NCI-H774 (cell line): ENCODE data around the gene PC.
"Not testable (repeated sequence)": the region's sequence is repeated elsewhere in the genome, so short reads cannot be mapped to it uniquely, and the experiment has no call there.

Experiments
- DNase-seq: peaks from one replicate; lab custom pipeline; 2025; lab: John Stamatoyannopoulos, UW

The PC gene

DNA sequence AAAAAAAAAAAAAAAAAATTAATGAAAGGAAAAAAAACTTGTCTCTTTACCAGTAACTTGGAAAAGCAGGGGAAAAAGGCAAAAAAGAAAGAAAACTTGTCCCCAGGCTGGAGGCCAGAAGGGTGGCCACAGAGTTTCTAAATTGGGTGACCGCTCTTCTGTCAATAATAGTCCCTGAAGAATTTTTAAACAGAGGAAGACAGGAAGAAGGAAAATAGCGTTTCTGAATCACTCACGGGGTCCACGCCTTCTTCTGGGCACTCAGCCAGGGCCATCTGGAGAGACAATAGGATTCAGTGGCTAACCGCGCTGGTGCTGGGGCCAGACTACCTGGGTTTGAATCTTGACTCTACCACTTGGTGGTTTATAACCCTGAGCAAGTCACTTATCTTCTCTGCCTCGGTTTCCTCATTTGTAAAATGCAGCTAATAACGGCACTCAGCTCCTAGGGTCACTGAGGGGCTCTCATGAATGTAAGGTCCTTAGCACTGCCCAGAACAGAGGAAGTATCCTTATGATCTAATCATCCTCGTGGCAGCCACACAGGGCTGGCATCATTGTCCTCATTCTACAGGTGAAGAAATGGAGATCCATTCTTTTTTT is 23.9 kb upstream of the PC start:
- peak; percentile 72 for DNase-seq

DNA sequence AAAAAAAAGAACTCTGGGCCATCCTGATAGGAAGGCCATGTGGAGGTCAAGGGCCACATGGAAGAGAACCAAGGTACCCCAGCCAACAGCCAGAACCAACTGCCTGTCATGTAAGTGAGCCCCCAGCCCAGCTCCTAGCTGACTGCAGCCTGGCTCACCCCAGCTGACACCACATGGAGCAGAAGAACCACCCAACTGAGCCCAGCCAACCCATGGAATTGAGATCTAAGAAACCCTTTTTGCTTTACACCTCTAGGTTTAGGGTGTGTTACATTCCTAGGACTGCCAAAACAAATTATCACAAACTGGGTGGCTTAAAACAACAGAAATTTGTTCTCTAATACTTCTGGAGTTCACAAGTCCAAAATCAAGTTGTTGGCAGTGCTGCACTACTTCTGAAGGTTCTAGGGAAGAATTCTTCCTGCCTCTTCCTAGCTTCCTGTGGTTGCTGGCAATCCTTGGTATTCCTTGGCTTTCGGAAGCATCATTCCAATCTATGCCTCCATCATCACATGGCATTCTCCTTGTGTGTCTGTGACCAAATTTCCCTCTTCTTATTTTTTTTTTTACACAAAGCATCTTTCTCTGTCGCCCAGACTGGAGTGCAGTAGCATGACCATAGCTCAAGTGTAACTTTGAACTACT is 21.3 kb upstream of the PC start:
- no peak for DNase-seq

DNA sequence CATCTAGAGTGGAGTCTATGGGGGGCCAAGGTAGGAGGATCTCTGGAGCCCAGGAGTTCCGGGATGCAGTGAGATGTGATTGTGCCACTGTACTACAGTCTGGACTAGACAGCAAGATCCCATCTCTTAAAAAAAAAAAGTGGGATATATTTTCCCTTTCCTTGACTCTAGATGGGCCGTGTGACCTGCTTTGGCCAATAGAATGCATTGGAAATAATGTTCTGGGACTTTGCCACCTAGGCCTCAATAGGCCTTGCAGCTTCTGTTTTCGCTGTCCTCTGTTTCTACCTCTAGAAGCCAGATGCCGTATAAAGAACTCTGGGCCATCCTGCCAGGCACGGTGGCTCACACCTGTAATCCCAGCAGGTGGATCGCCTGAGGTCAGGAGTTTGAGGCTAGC is 20.5 kb upstream of the PC start:
- no peak for DNase-seq

DNA sequence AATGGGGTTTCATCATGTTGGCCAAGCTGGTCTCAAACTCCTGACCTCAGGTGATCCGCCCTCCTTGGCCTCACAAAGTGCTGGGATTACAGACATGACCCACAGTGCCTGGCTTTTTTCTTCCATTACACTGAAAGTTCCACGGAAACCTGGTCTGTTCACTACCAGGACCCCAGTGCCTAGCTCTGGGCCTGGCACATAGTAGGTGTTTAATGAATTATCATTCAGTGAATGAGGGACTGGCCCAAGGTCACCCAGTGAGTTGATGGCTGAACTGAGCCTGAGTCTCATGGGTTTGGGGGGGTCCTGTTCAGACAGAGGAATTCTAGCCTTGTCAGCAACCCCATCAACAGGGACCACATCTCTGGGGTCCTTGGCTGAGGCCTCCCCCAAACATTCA is 20.0 kb upstream of the PC start:
- no peak for DNase-seq

DNA sequence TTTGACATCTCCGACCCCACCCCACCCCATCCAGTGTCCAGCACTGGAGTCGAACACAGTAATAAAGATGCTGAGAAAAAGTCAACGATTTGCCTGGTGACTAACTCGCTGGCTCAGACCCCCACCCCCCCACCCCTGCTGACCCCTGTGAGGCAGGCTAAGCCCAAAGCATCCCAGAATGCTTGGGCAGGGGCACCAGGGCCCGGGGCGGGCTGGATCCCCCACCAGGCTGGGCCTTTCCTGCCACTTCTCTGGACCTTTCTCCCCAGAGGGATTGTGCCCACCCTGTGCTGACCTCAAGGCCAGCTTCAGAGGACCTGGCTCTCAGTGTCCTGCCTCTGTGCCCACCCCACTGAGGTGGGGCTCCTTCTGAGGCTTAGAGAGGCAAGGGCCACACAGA is 18.7 kb upstream of the PC start:
- DNase-seq: no peak

DNA sequence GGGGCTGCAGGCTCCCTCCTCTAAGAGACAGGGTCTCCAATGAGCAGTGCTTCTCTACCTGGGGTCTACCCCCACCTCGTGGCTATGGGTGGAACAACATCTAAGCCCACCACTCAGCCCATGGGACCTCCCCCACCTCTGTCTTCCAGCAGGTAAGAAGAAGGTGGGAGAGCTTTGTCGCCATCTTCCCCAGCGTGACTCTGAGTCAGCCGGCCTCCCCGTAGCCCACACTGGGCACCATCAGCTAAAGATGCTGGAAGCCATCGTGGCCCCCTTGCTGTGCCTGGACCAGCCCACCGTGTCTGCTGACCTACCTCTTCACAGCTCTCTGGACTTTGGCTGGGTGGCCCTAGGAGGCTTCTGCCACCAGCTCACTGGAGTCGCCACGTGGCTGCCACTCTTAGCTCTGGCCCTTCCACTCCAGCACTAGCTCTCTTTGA is 17.9 kb upstream of the PC start:
- DNase-seq: no peak

DNA sequence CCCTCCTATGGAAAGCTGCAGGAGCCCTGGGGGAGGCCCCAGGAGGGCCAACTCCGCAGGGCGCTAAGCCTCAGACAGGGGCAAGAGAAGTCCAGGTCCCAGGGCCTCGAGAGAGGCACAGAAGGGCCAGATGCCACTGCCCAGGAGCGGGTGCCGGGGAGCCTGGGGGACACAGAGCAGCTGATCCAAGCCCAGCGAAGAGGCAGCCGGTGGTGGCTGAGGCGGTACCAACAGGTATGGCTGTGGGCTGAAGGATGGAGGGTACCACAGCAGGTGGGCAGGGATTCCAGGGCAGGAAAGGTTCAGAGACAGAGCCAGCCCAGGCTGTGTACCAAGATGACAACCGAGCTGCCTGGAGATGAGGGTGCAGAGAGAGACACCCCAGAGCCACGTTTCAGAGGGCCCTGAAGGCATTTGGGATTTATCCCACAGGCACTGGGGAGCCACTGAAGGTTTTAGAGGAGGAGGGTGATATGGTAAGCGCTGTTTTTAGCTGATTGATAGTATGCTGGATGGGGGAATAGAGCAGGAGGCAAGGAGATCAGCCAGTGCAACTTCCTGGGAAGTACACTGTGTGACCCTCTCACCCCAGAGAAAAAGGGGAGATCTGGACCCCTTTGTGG is 17.3 kb upstream of the PC start:
- DNase-seq: no peak

DNA sequence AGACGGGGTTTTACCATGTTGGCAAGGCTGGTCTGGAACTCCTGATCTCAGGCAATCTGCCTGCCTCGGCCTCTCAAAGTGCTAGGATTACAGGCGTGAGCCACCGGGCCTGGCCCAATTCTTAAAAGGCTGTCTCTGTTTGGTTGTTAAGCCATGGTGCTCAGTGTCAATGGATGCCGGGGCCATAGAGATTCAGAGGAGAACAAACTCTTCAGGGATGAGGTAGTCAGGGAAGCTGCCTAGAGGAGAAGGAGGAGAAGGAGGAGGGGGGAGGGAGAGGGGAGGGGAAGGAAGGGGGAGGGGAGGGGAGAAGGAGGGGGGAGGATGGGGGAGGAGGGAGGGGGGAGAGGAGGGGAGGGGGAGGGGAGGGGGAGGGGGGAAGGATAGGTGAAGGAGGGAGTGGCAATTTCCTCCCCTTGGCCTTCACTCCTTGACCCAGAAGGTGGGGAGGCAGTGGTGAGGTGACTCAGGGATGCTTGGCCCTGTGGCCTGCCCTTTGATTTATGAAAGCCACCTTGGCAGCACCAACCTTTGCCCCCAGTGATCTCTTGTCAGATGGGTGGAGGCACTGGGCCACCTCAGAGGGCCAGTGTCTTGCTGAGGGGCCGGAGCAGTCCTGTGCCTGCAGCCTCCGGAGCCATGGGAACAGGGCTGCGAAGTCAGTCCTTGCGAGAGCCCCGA is 16.7 kb upstream of the PC start, which contains the start of gene C11orf86:
Gene C11orf86, plus strand, starts transcription at position 581 of the 681 bp plus-strand sequence. Its CDS starts 59 bp downstream, at position 640.
- no peak for DNase-seq

DNA sequence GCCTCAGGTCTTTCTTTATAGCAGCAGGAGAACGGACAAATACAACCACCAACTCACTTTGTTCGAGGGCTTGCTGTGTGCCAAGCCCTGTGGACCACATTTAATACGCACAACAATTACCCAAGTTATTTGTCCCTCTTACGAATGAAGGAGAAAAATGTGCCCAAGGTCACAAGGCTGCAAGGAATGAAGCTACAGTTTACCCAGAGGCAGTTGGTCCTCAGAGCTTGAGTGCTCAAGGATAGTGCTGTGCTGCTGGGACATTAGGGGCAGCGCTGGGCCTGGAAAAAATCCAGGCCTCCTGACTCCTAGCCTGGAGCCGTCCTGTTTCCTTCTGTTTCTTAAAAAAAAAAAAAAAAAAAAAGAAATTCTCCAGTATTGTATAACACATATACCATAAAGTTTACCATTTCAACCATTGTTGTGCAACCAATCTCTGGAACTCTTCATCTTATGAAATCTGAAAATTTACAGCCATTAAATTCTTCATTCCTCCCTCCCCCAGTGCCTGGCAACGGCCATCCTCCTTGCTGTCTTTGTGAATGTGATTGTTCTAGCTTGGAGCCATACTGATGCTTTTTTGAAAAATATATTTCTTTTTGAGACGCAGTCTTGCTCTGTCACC is 15.9 kb upstream of the PC start:
- DNase-seq: no peak

DNA sequence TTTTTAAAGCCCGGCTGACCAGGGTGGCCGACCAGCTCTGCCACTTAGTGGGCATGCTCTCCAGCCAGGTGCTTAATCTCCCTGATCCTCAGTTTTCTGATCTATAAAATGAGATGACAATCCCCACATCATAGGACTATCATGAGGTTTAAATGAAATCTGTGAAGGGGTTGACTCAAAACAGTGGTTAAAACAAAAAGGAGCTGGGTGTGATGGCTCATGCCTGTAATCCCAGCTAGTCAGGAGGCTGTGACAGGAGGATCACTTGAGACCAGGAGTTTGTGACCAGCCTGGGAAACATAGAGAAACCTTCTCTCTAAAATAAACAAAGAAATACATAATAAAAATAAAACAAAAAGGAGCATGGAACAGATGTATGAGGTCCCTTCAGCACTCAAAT is 13.3 kb upstream of the PC start:
- DNase-seq: no peak

DNA sequence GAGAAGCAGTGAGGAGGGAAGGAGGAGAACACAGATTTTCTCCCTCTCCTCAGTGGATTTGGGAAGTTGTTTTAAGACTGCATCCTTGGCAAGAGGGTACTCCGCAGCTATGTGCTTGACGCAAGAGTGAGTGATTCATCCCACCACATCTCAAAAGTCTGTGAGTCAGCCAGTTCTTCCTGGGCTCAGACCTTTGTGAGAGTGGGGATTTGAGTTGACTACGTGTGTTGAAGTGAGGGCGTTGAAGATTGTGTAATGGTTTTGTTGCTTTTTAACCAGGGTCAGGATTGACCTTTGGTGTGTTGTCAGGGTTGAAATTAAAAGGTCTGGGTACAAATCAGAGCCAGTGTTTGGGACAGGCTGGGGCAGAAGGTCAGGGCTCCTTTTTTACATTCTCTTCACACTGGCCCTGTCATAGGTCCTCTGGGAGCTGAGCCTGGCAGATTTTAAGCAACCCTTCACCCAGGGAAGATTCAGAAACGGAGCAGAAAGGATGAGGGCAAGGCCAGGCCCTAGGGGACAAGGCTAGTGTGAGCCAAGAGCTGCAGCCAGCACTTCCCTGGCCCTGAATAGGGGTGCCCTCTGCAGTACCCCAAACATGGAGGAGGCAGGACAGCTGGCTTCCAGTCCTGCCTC is 12.7 kb upstream of the PC start:
- no peak for DNase-seq

DNA sequence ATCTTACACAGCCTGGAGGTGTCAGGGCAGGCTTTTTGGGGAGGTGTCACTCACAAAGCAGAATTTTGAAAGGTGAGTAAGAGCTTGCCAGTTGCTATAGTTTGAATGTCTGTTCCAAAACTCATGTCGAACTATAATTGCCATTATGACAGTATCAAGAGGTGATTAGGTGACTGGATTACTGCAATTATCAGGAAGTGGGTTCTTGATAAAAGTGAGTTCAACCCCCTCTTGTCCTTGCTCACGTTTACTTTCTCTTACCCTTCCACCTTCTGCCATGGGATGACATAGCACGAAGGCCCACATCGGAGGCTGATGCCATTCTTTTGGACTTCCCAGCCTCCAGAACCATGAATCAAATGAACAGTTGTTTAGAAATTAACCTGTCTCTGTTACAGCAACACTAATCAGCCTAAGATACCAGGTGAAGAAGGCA is 12.2 kb upstream of the PC start:
- DNase-seq: no peak

DNA sequence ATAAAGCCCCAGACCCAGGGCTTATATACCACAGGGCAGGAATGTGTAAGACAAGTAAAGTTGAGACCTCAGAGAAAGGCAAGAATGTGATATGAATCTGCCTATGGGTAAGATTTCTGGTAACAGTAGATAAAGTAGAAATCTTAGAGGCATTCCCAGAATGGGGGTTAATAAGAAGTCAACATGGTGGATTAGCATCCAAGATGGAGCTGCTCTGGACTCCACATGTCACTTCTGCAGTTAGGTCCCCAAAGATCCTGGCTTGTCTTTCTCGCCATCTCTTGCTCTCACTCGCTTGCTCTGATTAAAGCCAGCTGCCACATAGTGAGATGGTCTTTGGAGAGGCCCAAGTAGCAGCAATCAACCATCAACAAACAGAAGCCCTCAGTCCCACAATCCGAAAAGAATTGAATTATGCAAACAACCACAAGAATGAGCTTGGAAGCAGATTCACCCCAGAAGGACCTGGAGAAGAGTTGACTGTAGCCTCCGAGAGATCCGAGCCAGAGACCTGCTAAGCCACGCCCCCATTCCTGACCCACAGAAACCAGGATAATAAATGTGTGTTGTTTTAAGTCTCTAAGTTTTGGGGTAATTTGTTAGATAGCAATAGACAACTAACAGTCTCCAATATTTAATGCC is 11.5 kb upstream of the PC start:
- DNase-seq: no peak

DNA sequence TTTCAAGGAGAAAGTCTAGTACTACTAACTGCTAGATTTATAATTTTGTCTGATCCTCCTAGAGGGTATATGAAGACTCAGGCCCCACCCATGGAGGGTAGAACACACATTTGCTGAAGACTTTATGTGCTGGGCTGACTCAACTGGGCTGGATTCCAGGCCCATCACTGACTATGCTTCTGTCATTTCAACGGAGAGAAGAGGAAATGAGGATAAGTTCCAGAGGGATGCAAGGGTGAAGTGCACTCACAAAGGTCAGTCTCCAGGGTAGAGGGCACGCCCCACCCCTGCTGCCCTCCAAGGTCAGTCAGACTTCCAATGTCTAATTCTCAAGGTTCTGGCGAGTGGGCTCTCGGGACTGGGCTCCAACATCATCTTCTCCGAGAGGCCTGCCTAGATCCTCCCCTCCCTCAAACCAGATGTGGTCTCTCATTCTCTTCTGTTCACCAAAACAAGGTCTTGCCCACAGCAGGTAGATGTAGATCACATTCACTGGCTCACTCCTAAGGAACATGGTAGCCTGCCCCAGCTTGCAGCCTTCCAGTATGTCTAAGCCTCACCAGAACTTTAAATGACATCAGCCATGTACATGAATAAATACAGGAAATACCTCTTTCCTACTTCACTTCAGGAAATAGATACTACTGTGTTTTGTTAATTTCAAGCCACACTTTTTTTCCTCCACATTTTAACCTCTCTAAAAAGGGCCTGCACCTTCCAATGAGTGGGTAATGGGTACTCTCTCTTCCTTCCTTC is 9.7 kb upstream of the PC start:
- no peak for DNase-seq

DNA sequence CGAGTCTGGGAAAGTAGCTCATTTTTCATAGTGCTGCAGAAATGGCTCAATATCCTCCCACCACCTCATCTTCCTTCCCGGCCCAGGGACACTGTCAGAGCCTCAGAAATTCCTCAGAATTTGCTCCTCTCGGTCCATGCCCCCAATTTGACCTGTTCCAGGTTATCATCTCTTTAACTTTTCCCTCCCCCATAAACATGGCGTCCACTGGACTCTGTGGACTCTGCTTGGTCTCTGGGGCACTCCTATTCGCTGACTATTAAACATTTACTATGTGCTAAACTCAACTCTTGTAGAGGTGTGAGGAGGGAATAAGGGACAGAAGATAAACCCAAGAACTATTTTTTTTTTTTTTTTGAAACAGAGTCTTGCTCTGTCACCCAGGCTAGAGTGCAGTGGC is 8.2 kb upstream of the PC start:
- no peak for DNase-seq

DNA sequence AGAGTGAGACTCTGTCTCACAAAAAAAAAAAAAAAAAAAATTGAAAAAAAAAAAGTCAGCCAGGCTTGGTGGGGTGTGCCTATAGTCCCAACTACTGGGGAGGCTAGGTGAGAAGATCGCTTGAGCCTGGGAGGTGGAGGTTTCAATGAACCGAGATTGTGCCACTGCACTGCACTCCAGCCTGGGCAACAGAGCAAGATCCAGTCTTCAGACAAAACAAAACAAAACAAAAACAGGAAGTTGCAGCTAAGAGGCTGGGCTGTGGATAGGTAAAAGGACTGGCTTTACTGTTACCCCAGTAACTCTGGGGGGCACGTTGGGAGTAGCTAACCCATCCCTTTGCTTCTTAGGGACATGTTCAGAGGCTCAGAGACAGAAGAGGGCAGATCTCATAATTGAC is 6.3 kb upstream of the PC start:
- no peak for DNase-seq

DNA sequence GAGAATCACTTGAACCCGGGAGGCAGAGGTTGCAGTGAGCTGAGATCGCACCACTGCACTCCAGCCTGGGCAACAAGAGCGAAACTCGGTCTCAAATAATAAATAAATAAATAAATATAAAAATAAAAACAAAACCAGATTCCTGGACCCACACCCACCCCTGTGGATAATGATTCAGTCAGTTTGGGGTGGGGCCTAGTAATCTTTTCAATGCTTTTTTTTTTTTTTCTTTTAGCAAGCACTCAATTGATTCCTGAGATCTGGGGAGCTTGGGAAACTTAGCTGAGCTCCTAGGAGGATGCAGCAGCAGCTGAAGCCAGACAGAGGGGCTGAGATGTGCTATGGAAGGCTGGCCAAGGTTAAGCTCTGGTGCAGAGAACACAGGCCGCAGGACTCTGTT is 4.6 kb upstream of the PC start:
- no peak for DNase-seq

DNA sequence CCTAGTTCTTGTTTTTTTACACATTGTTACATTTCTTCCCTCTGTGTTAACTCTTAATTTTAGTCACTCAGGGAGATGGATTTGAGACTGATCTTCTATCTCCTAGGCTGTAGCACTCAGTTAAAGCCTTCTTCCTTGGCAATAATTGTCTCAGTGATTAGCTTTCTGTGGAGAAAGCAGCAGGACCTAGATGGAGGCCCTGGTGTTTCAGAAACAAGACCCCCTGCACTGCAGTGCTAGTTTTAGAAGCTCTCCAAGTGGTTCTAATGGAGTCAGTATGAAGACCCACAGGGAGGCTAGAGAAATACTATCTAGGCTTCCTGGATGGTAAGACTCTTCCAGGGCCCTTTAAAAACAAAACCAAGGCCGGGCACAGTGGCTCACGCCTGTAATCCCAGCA is 4.1 kb upstream of the PC start:
- no peak for DNase-seq

DNA sequence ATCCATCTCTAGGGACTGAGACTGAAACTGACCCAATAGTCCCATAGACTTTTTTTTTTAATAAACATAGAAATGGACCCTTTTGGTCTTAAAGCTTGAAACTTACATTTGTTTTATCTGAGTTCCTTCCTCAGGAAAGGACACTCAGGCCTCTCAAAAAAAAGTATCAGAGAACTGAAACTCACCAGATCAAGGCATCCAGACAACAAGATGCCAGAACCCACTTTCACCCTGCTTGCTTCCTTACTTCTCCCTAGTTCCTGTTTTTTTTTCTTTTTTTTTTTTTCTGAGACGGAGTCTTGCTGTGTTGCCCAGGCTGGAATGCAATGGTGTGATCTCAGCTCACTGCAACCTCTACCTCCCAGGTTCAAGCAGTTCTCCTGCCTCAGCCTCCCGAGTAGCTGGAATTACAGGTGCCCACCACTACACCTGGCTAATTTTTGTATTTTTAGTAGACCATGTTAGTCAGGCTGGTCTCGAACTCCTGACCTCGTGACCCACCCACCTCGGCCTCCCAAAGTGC is 3.6 kb upstream of the PC start:
- DNase-seq: not testable (repeated sequence)

DNA sequence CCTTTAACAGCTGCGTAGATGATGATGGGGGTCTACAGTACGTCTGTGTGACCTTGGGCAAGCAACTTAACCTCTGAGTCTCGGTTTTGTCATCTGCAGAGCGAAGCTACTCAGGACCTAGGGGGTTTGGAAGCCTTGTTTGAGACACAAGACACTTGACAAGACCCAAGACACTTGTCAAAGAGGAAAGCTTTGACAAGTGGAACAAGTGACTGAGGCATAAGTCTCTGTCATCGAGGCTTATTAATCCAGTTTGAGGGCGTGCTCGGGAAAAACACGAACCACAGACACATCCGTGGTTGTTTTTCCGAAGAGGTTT is 732 bp upstream of the PC start:
- no peak for DNase-seq

DNA sequence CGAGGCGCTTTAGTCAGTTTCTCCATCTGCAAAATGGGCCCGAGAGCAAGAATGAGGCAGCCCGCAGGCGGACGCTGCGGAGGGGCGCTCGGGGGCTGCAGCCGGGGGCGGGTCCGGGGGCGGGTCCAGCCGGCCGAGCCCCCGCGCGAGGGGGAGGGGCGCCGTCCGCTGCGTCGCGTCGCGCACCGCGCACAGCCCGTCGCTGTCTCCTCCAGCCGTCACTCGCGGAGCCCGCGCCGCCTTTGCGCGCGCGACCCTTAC is 282 bp downstream of the PC start:
- no peak for DNase-seq
